HG03432 (cell line): ENCODE results near the gene SPATA31C1.
"Not testable (repeated sequence)": the region's sequence is repeated elsewhere in the genome, so short reads cannot be mapped to it uniquely, and the experiment has no call there.

Experiments used
- ATAC-seq: cut with Tn5 transposase; IDR thresholded peaks from one replicate; pipeline ENCODE4 v1.9.1; 2021; ENCODE audit warnings: mild to moderate bottlenecking, moderate library complexity; ENCODE audit not compliant: unreplicated experiment

Gene SPATA31C1

DNA sequence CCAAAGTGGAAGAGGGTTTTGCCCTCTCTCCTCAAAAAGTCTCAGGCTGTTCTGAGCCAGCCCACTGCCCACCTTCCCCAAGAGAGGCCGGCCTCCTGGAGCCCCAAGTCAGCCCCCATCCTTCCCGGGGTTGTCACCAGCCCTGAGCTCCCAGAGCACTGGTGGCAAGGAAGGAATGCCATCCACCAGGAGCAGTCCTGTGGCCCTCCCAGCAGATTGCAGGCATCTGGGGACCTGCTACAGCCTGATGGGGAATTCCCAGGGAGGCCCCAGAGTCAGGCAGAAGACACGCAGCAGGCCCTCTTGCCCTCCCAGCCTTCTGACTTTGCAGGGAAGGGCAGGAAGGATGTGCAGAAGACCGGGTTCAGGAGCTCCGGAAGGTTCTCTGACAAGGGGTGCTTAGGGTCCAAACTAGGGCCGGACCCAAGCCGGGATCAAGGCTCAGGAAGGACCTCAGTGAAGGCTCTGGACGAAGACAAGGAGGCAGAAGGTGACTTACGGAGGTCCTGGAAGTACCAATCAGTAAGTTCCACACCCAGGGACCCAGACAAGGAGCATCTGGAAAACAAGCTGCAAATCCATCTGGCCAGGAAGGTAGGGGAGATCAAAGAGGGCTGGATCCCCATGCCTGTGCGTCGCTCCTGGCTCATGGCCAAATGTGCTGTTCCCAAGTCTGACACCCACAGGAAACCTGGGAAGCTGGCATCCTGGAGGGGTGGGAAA is 31.4 kb upstream of the SPATA31C1 start:
- ATAC-seq = no peak

DNA sequence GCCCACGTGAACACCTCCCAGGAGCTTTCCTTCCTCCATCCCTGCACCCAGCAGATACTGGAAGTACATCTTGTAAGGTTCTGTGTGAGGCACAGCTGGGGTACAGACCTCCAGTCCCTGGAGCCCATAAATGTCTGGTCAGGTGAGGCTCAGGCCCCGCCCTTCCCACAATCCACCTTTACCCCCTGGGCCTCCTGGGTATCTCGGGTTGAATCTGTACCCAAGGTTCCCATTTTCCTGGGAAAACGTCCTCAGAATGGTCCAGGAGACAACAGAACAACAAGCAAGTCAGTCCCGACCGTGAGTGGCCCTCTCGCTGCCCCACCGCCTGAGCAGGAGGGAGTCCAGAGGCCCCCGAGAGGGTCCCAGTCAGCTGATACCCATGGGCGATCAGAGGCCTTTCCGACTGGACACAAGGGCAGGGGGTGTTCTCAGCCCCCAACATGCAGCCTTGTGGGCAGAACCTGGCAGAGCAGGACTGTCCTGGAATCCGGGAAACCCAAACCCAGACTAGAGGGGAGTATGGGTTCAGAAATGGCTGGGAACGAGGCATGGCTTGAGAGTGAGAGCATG is 30.7 kb upstream of the SPATA31C1 start:
- ATAC-seq = no peak

DNA sequence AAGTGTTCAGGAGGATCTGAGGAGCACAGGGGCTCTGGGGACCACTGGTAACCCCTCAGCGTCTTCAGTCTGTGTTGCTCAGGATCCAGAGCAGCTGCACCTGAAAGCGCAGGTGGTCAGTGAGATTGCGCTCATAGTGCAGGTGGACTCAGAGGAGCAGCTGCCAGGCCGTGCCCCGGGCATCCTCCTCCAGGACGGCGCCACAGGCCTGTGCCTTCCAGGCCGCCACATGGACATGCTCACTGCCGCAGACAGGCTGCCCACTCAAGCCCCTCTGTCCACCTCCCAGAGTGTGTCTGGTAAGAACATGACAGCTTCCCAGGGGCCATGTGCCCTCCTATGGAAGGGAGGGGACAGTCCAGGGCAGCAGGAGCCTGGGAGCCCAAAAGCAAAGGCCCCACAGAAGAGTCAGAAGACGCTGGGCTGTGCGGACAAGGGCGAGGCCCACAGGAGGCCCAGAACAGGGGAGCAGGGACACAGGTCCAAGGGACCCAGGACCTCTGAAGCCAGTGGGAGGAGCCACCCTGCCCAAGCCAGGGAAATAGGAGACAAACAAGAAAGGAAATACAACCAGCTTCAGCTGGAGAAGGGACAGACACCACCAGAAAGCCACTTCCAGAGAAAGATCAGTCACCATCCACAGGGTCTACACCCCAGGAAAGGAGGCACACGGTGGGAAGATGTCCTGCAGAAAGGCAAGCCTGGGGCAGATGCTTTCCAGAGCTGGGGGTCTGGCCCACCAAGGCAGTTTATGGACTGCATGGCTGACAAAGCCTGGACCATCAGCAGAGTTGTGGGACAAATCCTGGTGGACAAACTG is 29.9 kb upstream of the SPATA31C1 start:
- ATAC-seq = no peak

- no peak for ATAC-seq
Observed at GRCh38 chr9:87888501-87888900, 29.3 kb upstream of the SPATA31C1 start.

DNA sequence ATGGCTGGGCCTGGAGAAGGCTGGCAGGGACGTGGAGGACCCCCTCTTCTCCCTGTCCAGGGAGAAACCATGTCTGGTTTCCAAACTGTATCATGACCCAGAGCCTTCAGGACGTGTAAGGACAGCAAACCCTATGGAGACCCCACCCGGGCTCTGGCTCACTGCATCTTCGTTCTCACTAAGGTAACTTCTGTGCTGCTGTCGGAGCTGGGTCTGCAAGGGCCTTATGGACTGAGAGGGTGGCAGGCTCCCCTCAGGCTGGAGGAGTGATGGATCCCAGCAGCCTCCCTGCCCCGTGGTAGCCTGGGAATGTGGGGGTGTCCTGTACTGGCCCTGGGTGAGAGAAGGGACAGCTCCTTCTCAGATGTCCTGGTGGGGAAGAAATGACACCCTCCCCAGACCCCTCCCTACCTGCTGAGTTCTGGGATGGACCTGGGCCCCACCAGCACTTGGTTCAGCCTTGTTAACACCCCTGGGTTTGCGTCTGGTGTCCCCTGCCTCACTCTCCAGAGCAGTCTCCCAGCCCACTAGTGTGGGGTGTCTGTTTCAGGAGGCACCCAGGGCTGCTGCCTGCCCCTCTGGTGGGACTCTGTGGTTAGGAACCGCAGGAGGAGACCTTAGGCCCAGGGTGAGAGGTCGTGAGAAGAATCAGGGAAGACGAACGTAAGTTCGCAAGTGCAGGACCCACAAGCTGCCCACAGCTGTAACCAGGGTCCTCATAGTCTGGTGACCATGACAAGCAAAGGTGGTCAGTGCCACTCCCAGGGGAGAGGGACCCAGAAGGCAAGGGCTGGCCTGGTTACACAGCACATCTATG is 28.5 kb upstream of the SPATA31C1 start:
- no peak for ATAC-seq

- no peak for ATAC-seq
Observed at GRCh38 chr9:87889882-87890252, 27.9 kb upstream of the SPATA31C1 start.

GRCh38 chr9:87890837-87891236 is 26.9 kb upstream of the SPATA31C1 start:
- no peak for ATAC-seq

DNA sequence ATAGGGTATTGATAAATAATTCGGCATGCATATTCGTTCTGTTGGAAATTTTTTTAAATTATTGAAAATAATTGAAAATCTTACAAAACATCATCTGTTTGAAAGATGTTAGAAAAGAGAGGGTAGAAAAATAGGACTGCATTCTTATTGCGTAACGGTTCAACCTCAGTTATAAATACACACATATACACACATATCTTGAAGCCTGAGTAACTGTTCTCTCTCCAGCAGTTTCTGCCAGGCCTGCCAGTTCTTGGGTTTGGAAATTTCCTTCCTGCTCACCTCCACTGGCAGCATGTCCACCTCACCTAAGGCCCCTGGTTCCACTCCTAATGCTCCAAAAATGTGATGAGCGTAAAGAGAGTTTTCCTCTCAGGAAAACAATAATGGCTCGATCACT is 26.0 kb upstream of the SPATA31C1 start:
- ATAC-seq = no peak

DNA sequence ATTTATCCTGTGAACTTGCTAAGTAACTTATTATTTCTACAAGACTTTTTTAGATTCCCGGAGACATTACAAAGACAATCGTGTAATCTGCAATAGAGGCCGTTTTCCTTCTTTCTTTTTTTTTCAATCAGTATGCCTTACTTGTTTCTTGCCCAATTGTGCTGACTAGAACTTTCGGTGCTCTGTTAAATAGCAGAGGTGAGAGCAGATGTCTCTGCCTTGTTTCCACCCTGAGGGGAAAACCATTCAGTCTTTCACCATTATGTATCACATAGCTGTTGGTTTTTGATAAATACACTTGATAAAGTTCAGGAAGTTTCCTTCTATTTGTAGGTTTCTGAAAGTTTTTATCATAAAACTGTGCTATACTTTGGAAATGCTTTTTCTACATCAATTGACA is 24.8 kb upstream of the SPATA31C1 start:
- no peak for ATAC-seq

DNA sequence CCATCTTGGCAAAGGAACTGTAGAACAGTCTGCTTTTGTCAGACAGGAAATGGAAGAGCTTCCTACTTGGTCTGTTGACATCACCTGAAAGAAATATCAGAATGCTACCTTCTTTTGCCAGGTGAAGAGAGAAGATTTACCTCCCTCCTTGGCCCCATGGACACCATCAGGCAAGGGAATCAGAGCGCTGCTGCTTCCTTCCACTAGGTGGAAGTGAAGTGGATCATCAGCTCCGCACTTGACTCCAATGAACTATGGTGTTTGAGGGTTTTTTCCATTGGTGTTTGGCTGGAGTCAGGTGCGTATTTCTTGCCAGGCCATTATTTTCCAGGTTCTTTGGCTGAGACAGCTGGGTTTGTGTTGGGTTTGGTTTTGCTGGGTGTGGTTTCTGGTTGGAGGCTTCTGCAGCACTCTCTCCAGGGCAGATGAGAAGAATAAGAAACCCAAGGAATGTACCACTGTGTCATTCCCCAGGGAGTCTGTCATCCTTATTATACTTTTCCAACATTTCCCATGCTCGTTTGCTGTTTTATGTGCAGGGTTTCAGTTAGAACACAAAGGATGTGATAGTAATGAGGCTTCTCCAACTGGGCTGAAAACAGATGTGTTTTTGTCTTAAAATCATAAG is 22.6 kb upstream of the SPATA31C1 start:
- no peak for ATAC-seq

- ATAC-seq = no peak
Observed at GRCh38 chr9:87896891-87897290, 20.9 kb upstream of the SPATA31C1 start.

GRCh38 chr9:87898151-87898550 is 19.6 kb upstream of the SPATA31C1 start:
- ATAC-seq = no peak

DNA sequence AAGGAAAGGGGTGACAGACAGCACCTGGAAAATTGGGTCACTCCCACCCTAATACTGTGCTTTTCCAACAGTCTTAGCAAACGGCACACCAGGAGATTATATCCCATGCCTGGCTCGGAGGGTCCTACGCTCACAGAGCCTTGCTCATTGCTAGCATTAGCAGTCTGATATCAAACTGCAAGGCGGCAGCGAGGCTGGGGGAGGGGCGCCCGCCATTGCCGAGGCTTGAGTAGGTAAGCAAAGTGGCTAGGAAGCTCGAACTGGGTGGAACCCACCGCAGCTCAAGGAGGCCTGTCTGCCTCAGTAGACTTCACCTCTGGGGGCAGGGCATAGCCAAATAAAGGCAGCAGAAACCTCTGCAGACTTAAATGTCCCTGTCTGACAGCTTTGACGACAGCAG is 15.4 kb upstream of the SPATA31C1 start:
- not testable (repeated sequence) for ATAC-seq

DNA sequence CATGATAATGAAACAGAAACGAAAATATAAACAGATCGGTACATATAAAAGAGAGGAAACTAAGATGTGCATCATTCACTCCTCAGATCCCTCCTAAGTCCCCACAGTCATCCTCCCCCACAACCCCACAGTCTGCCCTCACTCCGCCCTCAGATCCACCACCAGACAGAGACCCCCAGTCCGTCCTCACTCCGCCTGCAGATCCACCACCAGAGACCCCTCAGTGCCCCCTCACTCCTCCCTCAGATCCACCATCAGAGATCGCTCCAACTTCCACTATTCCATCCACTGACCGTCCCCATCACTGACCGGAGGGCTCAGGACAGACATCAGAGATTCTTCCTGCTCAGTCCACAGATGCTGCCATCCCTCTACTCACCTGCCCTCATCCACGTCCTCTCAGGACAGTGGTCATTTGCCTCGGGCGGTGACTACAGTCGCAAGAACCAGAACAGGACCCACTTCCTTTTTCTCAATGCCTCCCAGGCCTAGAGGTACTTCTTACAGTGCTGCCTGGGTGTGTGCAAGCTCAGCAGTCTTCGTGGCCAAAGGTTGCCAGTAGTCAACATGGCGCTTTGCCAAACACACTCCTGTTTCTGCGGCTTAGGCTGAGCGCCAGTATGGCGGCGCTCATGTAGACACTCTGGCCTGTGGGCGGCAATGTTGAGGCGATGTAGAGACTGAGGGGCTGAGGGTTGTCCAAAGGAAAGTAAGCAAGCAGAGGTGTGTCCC is 8.3 kb upstream of the SPATA31C1 start:
- ATAC-seq = no peak

GRCh38 chr9:87910821-87911220 is 6.9 kb upstream of the SPATA31C1 start:
- ATAC-seq = no peak

- ATAC-seq = not testable (repeated sequence)
Observed at GRCh38 chr9:87919013-87919412, 1.3 kb downstream of the SPATA31C1 start.

DNA sequence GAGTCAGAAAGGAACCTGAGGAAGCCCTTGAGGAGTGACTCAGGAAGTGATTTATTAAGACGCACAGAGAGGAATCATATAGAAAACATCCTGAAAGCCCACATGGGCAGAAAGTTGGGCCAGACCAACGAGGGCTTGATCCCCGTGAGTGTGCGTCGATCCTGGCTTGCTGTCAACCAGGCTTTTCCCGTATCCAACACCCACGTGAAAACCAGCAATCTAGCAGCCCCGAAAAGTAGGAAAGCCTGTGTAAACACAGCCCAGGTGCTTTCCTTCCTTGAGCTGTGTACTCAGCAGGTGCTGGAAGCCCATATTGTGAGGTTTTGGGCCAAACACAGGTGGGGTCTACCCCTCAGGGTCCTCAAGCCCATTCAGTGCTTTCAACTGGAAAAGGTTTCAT is 3.8 kb downstream of the SPATA31C1 start:
- not testable (repeated sequence) for ATAC-seq

GRCh38 chr9:87923012-87923411 is 5.2 kb downstream of the SPATA31C1 start:
- ATAC-seq = not testable (repeated sequence)

GRCh38 chr9:87924851-87925250 is 7.1 kb downstream of the SPATA31C1 start:
- ATAC-seq = not testable (repeated sequence)

GRCh38 chr9:87929152-87929551 is 11.4 kb downstream of the SPATA31C1 start:
- ATAC-seq = not testable (repeated sequence)
